Suppressor macrophage treated with lipopolysaccharide for 4 hours (primary cell): ENCODE measurements around the gene CLCA2.
"Not testable (repeated sequence)": the region's sequence is repeated elsewhere in the genome, so short reads cannot be mapped to it uniquely, and the experiment has no call there.

Experiments used
- DNase-seq: peaks from one replicate; pipeline ENCODE4 v3.0.0-alpha.2; 2020

Gene CLCA2

DNA sequence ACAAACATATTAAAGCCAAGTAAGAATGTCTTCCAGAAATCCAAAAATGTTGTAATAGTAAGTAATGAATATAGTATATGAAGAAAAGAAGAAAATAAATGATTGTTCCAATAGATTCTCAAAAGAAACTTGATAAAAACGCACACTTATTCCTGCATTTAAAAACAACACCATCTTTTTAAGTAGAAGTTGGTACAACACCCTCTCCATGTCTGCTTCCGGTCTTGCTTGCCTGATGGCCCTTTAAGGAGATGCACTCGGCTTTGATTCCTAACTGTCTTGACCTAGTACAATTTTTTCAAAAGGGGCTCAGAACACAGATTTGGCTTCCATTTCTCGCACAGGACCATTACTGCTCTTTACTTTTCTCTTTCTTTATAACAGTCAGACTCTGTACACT is 53.7 kb downstream of the CLCA2 start:
- no peak for DNase-seq

GRCh38 chr1:86478416-86479156 is 54.6 kb downstream of the CLCA2 start:
- no peak for DNase-seq

DNA sequence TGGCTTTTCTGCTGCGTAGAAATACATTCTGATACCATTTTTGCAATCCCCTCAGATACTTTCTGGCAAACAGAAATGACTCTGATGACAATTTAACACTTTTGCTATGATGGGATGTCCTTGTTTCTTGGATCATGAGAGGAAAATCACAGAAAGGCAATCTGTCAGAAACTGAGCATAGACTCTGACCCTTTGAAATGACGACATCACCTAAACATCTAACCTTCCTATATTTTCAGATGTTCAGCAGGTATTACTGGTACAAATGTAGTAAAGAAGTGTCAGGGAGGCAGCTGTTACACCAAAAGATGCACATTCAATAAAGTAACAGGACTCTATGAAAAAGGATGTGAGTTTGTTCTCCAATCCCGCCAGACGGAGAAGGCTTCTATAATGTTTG is 58.0 kb downstream of the CLCA2 start:
- DNase-seq = no peak

DNA sequence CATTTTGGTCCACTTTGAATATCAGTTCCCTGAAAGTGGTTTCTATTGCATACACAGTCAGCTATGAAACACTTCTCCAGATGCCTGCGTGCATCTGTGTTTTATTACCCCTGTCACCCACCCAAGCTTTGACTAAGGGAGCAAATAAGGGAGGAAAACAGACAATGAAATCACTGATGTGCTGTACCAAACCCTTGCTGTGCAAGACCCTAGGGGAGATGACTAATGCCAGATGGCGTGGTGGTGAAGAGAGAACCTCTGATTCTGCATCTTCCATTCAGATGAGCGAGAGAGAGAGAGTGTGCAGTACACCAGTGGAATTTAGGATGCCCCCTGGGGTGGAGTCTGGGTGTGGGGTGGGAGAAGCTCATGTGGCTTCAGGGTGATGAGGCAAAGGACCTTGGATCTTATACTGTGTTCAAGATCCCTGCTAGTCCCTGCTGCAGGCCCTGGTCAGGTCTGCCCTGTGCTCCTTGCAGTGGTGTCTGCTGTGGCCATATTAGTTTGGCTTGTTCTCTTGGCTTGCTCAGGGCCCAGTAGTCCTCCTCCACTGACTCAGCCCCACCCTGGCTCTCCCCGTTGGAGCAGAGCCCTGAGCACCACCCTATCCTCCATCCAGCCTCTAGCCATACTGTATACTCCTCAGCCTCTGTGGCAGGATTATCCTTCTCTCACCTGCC is 63.3 kb downstream of the CLCA2 start:
- no peak for DNase-seq

GRCh38 chr1:86487811-86488141 is 63.8 kb downstream of the CLCA2 start:
- no peak for DNase-seq

DNA sequence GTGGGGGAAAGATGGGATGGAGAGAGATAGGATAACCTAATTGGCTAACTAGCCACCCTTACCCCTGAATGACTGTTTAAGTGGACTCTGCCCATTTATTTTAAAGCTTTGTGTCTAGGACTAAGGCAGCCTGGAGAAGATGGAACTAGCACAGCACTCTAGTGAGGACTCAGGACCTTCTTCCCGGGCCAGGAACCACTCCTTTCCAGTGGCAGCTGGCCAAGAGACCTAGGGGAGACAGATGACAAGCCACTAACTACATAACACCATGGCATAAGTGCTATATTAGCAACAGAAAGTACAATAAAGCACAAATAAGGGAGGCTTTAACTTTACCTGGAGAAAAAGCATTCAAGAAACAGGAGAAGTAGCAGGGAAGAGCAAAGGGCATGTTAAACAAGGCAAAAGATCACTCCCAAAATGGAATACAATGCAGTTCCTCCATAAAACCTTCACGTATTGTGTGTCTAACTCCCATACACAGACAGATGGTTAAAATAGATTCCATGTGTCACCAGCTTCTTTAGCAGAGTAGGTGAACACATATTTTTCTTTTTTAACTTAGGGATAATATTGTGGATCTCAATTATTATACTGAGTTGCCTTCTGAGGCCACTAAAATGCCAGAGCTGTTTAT is 65.4 kb downstream of the CLCA2 start:
- no peak for DNase-seq

GRCh38 chr1:86491171-86491950 is 67.4 kb downstream of the CLCA2 start:
- DNase-seq = no peak

DNA sequence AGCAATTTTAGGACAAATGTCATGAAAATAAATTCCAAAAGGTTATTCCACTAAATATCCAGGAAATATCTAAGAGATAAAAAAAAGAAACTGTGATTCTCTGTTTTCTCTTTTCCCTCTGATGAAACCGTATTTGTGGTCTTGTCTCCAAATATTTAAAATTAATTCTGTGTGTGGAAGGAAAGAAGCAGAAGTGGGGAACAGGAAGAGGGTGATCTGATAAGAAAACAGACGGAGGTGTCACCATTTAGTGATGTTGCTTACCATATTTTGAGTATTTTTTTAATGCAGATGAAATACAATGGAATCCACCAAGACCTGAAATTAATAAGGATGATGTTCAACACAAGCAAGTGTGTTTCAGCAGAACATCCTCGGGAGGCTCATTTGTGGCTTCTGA is 74.3 kb downstream of the CLCA2 start:
- DNase-seq = no peak

GRCh38 chr1:86499987-86500593 is 76.1 kb downstream of the CLCA2 start:
- DNase-seq = peak; percentile 92

GRCh38 chr1:86500714-86501113 is 76.7 kb downstream of the CLCA2 start:
- DNase-seq = no peak

GRCh38 chr1:86502125-86502646 is 78.2 kb downstream of the CLCA2 start:
- DNase-seq = not testable (repeated sequence)

- DNase-seq = no peak
These were observed 78.9 kb downstream of the CLCA2 start for GRCh38 chr1:86502721-86503405.

GRCh38 chr1:86503406-86504136 is 79.6 kb downstream of the CLCA2 start:
- no peak for DNase-seq

GRCh38 chr1:86504137-86504479 is 80.1 kb downstream of the CLCA2 start:
- DNase-seq = no peak

- no peak for DNase-seq
These were observed 81.1 kb downstream of the CLCA2 start for GRCh38 chr1:86504895-86505563.

DNA sequence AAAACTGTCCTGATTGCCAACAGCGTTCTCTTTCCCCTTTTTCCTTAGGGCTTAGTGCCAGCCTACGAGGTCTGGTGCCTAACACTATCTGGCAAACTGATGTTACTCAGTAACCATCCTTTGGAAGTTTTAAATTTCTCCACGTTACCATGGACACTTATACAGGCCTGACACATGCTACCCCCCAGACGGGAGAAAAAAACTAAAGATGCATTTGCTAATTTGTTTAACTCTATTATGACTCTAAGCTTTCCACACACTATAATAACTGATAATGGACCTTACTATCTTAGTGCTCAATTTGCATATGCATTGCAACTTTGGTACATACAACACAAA is 81.6 kb downstream of the CLCA2 start:
- DNase-seq = no peak
